Measurements from ENCODE around the gene TSC1.

Gene TSC1

DNA sequence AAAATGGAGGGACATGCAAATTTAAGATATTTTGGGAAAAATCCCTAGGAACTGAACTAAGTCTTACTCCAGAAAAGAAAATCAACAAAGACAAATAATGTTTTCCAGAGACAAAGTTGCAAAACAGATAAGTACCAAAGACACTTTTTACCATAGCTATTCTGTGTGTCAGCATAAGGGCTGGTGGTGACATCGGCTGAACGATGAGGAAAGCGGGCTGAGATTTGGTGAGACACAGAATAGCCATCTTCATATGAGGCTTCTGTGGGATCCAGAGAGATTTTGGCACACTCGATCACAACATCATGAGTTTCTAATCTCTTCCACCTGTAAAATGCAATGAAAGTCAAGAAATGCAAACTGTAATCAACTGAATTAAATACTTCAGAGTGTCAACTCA lies 32.3 kb downstream of the TSC1 start:
- no peak overlapping the region for H2AFZ ChIP-seq (ENCODE audit: low read depth, low read length)
- H3K4me2 ChIP-seq (ENCODE audit: insufficient read depth, low read length): no peak overlapping the region
- ATAC-seq (ENCODE audit: insufficient read depth, low read depth) (no peak), DNase-seq (no peak)
- H3K9me3 ChIP-seq (ENCODE audit: insufficient read depth, low read length, severe bottlenecking): no peaks in the 10 kb centered on the region
- H4K20me1 ChIP-seq (ENCODE audit: insufficient read depth, low read length): no peaks in the 10 kb centered on the region
- no peak overlapping the region for H3K9ac ChIP-seq (ENCODE audit: low read depth, low read length)
- H3K36me3 ChIP-seq (ENCODE audit: insufficient read depth, low read length): peaks cover 42% of the 10 kb centered on the region
- H3K27ac ChIP-seq (ENCODE audit: low read length): no peak overlapping the region
- TF ChIP-seq, protein P1, sequence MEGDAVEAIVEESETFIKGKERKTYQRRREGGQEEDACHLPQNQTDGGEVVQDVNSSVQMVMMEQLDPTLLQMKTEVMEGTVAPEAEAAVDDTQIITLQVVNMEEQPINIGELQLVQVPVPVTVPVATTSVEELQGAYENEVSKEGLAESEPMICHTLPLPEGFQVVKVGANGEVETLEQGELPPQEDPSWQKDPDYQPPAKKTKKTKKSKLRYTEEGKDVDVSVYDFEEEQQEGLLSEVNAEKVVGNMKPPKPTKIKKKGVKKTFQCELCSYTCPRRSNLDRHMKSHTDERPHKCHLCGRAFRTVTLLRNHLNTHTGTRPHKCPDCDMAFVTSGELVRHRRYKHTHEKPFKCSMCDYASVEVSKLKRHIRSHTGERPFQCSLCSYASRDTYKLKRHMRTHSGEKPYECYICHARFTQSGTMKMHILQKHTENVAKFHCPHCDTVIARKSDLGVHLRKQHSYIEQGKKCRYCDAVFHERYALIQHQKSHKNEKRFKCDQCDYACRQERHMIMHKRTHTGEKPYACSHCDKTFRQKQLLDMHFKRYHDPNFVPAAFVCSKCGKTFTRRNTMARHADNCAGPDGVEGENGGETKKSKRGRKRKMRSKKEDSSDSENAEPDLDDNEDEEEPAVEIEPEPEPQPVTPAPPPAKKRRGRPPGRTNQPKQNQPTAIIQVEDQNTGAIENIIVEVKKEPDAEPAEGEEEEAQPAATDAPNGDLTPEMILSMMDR (IDR thresholded peaks at IDR 0.05; ENCODE audit: borderline replicate concordance, extremely low read depth, low read length, poor library complexity, severe bottlenecking): no peak
- no peak for TF ChIP-seq EZH2 (IDR thresholded peaks at IDR 0.05; ENCODE audit: borderline replicate concordance, low read depth, low read length, severe bottlenecking)
- H3K27me3 ChIP-seq (ENCODE audit: insufficient read depth, low read length, poor library complexity): no peaks in the 10 kb centered on the region
- no peak overlapping the region for H3K4me3 ChIP-seq (ENCODE audit: low read depth in 1 of 2, low read length in 2 of 2)
- H3K4me1 ChIP-seq (ENCODE audit: insufficient read depth, low read length): no peaks in the 10 kb centered on the region
- no peaks in the 10 kb centered on the region for H3K79me2 ChIP-seq (ENCODE audit: insufficient read depth, low read length)

- Histone ChIP-seq H3K9ac (ENCODE audit: low read depth, low read length) (no peak overlapping the region), H3K4me3 (ENCODE audit: low read depth in 1 of 2, low read length in 2 of 2) (no peak overlapping the region), H2AFZ (ENCODE audit: low read depth, low read length) (no peak overlapping the region), H3K36me3 (ENCODE audit: insufficient read depth, low read length) (peaks cover 43% of the 10 kb centered on the region), H3K27me3 (ENCODE audit: insufficient read depth, low read length, poor library complexity) (no peaks in the 10 kb centered on the region), H3K27ac (ENCODE audit: low read length) (no peak overlapping the region), H3K79me2 (ENCODE audit: insufficient read depth, low read length) (no peaks in the 10 kb centered on the region), H4K20me1 (ENCODE audit: insufficient read depth, low read length) (no peaks in the 10 kb centered on the region), H3K4me2 (ENCODE audit: insufficient read depth, low read length) (no peak overlapping the region), H3K4me1 (ENCODE audit: insufficient read depth, low read length) (no peaks in the 10 kb centered on the region), H3K9me3 (ENCODE audit: insufficient read depth, low read length, severe bottlenecking) (no peaks in the 10 kb centered on the region)
- TF ChIP-seq, protein P1 (IDR thresholded peaks at IDR 0.05; ENCODE audit: borderline replicate concordance, extremely low read depth, low read length, poor library complexity, severe bottlenecking): no peak
- TF ChIP-seq EZH2 (IDR thresholded peaks at IDR 0.05; ENCODE audit: borderline replicate concordance, low read depth, low read length, severe bottlenecking): no peak
- no peak for DNase-seq
- no peak for ATAC-seq (ENCODE audit: insufficient read depth, low read depth)
Observed at GRCh38 chr9:132910376-132910775, 34.0 kb downstream of the TSC1 start.

- H3K36me3 ChIP-seq (ENCODE audit: insufficient read depth, low read length): peaks cover 47% of the 10 kb centered on the region
Observed at GRCh38 chr9:132909311-132909710, 35.1 kb downstream of the TSC1 start.

More at GRCh38 chr9:132909311-132909710, 35.1 kb downstream of the TSC1 start:
- H3K4me3 ChIP-seq (ENCODE audit: low read depth in 1 of 2, low read length in 2 of 2): no peak overlapping the region
- no peak for TF ChIP-seq EZH2 (IDR thresholded peaks at IDR 0.05; ENCODE audit: borderline replicate concordance, low read depth, low read length, severe bottlenecking)
- TF ChIP-seq, protein P1 (IDR thresholded peaks at IDR 0.05; ENCODE audit: borderline replicate concordance, extremely low read depth, low read length, poor library complexity, severe bottlenecking): no peak
- no peaks in the 10 kb centered on the region for H3K27me3 ChIP-seq (ENCODE audit: insufficient read depth, low read length, poor library complexity)
- no peaks in the 10 kb centered on the region for H3K79me2 ChIP-seq (ENCODE audit: insufficient read depth, low read length)
- no peaks in the 10 kb centered on the region for H3K4me1 ChIP-seq (ENCODE audit: insufficient read depth, low read length)
- H3K4me2 ChIP-seq (ENCODE audit: insufficient read depth, low read length): no peak overlapping the region
- no peaks in the 10 kb centered on the region for H3K9me3 ChIP-seq (ENCODE audit: insufficient read depth, low read length, severe bottlenecking)
- H3K27ac ChIP-seq (ENCODE audit: low read length): no peak overlapping the region
- DNase-seq: no peak
- no peak overlapping the region for H3K9ac ChIP-seq (ENCODE audit: low read depth, low read length)
- no peak overlapping the region for H2AFZ ChIP-seq (ENCODE audit: low read depth, low read length)
- ATAC-seq (ENCODE audit: insufficient read depth, low read depth): no peak
- no peaks in the 10 kb centered on the region for H4K20me1 ChIP-seq (ENCODE audit: insufficient read depth, low read length)

Data from DND-41 (cell line).